Head of caudate nucleus (tissue), 42 donors: ENCODE results near the gene ATP1B2.
A peak's percentile ranks its signal among the peaks of the same experiment; 100 is the strongest.
"Not testable (repeated sequence)": the region's sequence is repeated elsewhere in the genome, so short reads cannot be mapped to it uniquely, and the experiment has no call there.

Source experiments
- DNase-seq, 42 donors: peaks; one replicate each; pipeline versions ENCODE4 v3.0.0 to v3.0.0-alpha.2; 2020 to 2021; ENCODE audit warnings: mixed read lengths in 7 of 42
- intact Hi-C: fragments of 100-400 bp; cut with DNase I; formaldehyde crosslinking; loops from one replicate; pipeline ENCODE4 v1.15.0; 2022

ATP1B2 gene

DNA sequence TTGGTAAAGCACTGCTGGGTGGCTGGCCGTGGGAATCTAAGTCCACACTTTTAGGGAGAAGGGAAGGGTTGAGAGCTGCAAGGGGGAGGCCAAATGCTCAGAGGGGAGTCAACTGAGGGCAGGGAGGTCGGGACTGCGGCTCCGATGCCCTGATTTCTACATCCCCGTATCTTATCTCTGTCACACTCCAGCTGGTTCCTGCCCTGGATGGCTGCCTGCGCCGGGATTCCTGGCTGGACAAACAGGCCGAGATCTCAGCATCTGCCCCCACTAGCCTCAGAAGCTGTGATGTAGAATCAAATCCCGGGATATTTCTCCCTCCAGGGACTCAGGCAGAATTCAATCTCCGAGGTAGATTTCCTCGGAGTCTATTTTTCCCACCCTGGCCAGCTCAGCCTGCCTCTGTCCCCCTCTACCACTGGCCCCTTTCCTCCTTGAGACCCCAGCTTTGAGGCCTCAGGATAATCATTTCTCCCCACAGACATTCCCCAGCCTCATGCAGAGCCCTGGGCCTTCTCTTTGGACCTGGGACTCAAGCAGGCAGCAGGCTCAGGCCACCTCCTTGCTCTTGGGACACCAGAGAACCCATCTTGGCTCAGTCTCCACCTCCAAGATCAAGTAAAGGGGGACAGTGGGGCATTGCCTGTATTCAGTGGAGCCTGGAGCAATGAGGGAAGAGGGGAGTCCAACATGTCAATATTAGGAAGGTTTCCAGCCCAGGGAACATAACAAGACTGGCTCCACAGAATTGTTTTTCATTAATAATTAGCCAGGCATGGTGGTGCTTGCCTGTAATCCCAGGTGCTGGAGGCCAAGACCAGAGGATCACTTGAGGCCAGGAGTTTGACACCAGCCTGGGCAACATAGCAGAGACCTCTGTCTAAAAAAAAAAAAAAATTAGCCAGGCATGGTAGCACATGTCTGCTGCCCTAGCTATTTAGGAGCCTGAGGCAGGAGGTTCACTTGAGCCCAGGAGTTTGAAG, 19.0 kb upstream of the ATP1B2 start:
- intact Hi-C loops: no loop called here
- DNase-seq: no peak

DNA sequence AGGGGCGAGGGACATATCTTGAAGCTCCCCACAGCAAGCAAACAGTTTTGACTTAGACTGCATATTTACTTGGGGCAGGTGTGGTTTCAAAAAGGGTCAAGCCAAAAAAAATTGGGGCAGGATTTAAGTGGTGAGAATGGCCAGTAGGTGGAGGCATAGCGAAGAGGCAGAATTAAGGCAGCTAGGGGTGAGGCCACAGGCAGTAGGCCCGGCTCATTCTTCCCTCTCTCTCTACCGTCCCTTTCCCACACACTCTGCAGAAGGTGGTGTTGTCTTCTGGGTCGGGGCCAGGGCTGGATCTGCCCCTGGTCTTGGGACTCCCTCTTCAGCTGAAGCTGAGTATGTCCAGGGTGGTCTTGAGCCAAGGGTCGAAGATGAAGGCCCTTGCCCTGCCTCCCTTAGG, 18.2 kb upstream of the ATP1B2 start:
- DNase-seq: peak in 11 of 42 donors; percentile 14 to 58 (median 37)
- intact Hi-C loops: no loop called here

DNA sequence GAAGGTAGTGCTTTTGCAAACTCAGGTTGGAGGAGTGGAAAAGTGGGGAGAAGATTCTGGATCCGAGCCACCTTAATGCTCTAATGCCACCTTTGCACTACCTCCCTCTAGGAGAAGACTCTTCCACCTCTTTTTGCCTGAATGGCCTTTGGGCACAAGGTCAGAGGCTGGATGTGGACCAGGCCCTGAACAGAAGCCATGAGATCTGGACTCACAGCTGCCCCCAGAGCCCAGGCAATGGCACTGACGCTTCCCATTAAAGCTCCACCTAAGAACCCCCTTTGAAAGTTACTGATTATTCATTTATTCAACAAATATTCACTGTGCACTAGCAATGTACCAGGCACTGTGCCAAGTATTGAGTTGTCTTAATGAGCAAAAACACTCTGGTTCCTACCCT, 17.6 kb upstream of the ATP1B2 start:
- intact Hi-C loops: no loop called here
- DNase-seq: no peak

- peak in 40 of 42 donors; percentile 23 to 84 (median 56) for DNase-seq
- intact Hi-C loops: no loop called here
These were observed 16.3 kb upstream of the ATP1B2 start for GRCh38 chr17:7634384-7634783.

DNA sequence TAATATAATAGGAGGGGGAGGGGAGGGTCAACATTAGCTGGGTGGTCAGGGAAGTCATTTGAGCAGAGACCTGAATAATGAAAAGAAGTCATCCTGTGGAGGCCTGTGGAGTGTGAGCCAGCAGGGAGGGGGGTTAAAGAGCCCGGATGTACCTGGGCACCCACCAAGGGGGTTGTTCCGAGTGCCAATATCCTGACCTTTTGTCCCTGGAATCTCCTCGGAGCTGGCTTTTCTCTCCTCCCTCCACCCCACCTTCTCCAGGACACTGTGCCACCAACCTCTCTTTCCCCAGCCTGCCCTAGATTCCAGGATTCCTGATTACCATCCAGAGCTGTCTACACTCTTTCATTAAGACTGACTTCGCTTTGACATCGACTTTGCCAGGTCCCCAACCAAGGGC, 14.6 kb upstream of the ATP1B2 start:
- intact Hi-C loops: no loop called here
- DNase-seq: no peak

GRCh38 chr17:7640783-7641182, 9.9 kb upstream of the ATP1B2 start:
- DNase-seq: no peak
- intact Hi-C loops: no loop called here

DNA sequence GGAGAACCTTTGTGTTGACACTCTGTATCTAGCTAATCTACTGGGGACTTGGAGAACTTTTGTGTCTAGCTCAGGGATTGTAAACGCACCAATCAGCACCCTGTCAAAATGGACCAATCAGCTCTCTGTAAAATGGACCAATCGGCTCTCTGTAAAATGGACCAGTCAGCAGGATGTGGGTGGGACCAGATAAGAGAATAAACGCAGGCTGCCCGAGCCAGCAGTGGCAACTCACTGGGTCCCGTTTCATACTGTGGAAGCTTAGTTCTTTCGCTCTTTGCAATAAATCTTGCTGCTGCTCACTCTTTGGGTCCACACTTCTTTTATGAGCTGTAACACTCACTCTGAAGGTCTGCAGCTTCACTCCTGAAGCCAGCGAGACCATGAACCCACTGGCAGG, 9.1 kb upstream of the ATP1B2 start:
- DNase-seq, intact Hi-C loops: not testable (repeated sequence)

DNA sequence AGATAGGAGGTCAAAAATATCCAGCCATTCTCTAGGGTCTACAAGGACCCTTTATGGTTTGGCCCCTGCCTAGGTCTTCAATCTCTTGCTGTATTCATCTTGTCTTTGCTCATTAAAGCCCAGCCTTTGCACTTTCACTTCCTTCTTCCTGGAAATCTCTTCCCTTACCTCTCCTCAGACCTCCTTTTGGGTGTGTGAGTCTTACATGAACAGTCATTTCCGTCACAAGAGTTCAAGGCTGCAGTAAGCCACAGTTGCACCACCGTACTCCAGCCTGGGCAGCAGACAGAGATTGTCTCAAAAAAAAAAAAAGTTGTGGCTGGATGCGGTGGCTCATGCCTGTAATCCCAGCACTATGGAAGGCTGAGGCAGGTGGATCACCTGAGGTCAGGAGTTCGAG, 6.0 kb upstream of the ATP1B2 start:
- intact Hi-C loops: no loop called here
- no peak for DNase-seq

- intact Hi-C loops: no loop called here
- DNase-seq: no peak
These were observed 4.3 kb upstream of the ATP1B2 start for GRCh38 chr17:7646457-7646856.

DNA sequence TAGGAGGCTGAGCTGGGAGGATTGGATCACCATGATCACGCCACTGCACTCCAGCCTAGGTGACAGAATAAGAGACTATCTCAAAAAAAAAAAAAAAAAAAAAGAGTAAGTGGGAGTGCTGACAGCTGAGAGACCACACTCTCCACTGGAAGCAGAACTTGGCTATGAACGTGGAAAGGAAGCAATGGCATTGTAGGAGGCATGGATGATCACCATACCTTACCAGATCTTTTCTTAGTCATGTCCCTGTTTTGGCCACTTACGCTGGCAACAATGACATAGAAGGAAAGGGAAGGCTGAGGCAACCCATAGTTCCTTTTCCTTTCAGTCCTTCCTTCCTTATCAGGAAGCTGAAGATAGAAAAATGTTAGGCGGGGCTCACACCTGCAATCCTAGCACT, 3.7 kb upstream of the ATP1B2 start:
- no peak for DNase-seq
- intact Hi-C loops: no loop called here

GRCh38 chr17:7651097-7651664, 455 bp downstream of the ATP1B2 start:
- no peak for DNase-seq
- intact Hi-C loops: no loop called here

DNA sequence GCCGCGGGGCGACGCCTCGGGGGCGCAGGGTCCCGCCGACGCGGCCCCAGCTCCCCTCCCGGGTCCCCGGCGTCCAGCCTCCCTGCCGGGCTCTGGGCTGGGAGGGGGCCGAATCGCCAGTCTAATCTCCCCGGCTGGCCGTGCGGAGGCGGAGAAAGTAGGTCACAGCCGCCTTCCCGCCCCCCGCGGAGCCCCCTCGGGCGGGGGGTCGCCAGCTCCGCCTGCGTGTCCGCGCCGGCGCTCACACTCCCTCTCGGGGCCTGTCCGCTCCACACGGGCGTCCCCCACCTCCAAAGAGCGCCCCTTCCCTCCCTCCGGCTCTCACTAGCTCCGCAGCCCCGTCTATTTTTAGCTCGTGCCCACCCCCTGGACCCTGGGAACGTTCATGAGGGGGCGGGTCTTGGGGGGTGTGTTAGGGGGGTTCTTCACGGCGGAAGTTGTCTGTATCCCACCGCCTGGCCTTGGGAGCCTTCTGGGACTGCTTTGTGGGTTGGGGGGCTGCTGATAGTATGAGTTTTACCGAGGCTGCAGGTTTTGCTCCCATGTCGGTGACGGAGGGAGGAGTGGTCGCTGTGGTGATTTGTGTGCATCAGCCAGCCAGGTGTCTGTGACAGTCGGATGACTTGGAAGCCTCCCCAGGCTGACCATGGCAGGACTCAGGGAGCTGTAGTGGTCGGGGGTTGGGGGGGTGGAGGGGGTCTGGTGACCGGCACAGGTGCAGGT, 1.1 kb downstream of the ATP1B2 start:
- peak in 18 of 42 donors; percentile 7 to 62 (median 40) for DNase-seq
- intact Hi-C loops: no loop called here

- intact Hi-C loops: no loop called here
- peak in 1 of 42 donors; percentile 21 for DNase-seq
These were observed 1.9 kb downstream of the ATP1B2 start for GRCh38 chr17:7652388-7653356.

GRCh38 chr17:7654832-7655540, 4.3 kb downstream of the ATP1B2 start:
- DNase-seq: peak in 21 of 42 donors; percentile 10 to 73 (median 39)
- intact Hi-C loops: no loop called here

- intact Hi-C loops: no loop called here
- DNase-seq: peak in 2 of 42 donors; percentile 14 to 17
These were observed 4.8 kb downstream of the ATP1B2 start for GRCh38 chr17:7655541-7655840.

DNA sequence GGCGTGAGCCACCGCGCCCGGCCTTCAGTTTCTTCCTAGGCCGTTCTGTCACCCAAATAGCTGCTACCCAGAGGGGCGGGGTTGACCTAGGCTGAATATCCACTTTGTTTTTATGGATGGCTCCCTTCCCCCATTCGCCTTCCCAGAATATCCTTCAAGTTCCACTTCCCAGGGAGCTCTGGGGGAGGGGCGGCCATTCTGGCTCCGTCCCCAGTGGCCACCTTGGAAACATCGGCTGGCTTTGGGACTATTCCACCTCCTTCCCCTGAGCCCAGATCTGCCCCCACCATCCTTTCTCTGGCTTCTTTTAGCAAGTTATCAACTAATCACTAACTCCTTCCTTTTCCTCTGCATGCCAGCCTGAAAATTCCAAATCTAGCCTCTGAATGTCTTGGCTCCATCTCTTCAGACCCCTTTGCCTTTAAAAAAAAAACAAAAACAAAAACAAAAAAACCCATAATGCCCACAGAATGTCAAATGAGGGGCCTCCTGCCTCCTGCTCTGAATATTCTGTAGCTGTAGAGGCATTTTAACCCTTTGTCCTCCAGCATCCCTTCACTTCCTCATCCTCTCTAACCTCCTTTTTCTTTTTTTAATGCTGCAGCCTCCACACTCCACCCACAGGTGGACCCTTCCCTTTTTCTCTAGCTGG, 6.4 kb downstream of the ATP1B2 start:
- peak in 41 of 42 donors; percentile 12 to 85 (median 58) for DNase-seq
- intact Hi-C loops: no loop called here

DNA sequence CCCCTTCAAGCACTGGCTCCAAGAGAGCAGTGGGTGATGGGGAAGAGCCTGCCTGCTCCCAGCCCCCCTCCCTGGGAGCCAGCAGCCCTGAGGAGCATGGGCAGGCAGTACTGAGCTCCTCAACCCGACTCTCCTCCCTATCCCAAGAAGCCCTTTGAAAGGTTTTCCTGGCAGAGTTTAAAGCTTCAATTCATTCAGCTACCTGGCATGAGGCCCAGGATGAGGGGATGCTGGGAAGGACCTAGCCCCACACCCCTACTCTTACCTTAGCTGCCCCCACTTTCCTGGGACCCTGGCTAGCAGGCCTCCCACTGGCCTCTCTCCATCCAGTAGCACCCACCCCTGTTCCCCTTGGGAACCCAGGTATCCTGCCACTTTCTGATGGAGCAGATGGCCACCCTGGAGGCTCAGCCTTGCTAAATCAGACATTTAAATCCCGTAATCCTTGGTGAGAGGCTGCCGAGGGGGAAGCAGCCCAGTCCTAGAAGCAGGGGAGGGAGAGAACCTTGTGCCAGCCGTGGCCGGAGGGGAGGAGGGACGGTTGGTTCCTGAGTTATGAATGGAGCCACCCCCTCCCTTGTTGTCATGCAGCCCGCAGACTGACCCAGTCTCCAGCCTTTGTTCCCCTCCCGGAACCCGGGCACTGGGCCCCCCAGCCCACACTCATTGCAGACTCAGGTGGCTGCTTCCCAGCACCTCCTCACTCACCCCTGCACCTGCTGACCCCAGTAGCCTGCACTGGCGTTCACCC, 17.1 kb downstream of the ATP1B2 start:
- intact Hi-C loops: no loop called here
- DNase-seq: peak in 37 of 42 donors; percentile 17 to 85 (median 59)
